ENCODE results near the gene TEX38.

The TEX38 gene

DNA sequence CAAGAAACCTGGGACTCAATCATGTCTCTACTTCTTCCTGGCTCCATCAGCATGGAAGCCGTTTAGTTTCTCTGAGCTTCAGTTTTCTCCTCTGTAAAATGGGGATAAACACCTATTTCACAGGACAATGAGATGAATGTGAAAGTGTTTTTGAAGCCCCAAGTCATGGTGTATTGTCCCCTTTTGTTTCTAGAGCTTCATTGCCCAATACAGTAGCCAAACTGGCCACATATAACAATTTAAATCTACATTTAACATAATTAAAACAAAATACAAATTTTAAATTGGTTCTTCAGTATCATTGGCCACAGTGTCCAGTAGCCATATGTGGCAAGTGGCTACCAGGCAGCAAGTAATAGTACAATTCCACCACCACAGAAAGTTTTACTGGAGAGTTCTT lies 49.5 kb downstream of the TEX38 start:
- Histone ChIP-seq H3K4me2 (ENCODE audit: low read length) (no peak overlapping the region), H3K4me3 (ENCODE audit: low read length) (no peak overlapping the region), H3K9me3 (ENCODE audit: control insufficient read depth, insufficient read depth, low read length) (no peaks in the 10 kb centered on the region), H3K36me3 (ENCODE audit: control insufficient read depth, low read length) (peaks cover 19% of the 10 kb centered on the region), H3K27me3 (ENCODE audit: control insufficient read depth, low read length) (peaks cover 5% of the 10 kb centered on the region), H3K27ac (ENCODE audit: low read depth, low read length) (no peak overlapping the region), H4K20me1 (ENCODE audit: control insufficient read depth, insufficient read depth, low read depth, low read length) (peaks cover 9% of the 10 kb centered on the region; the same call in 1 of the 2 replicates), H3F3A (ENCODE audit: control insufficient read depth, insufficient read depth) (no peaks in the 10 kb centered on the region), H3K9me2 (replicated peaks; ENCODE audit: control insufficient read depth, low read length) (no peaks in the 10 kb centered on the region), H3K79me2 (ENCODE audit: control insufficient read depth, low read length) (peaks cover 27% of the 10 kb centered on the region), H3K4me1 (ENCODE audit: control insufficient read depth, low read length) (peaks cover 24% of the 10 kb centered on the region)
- TF ChIP-seq, protein P1, sequence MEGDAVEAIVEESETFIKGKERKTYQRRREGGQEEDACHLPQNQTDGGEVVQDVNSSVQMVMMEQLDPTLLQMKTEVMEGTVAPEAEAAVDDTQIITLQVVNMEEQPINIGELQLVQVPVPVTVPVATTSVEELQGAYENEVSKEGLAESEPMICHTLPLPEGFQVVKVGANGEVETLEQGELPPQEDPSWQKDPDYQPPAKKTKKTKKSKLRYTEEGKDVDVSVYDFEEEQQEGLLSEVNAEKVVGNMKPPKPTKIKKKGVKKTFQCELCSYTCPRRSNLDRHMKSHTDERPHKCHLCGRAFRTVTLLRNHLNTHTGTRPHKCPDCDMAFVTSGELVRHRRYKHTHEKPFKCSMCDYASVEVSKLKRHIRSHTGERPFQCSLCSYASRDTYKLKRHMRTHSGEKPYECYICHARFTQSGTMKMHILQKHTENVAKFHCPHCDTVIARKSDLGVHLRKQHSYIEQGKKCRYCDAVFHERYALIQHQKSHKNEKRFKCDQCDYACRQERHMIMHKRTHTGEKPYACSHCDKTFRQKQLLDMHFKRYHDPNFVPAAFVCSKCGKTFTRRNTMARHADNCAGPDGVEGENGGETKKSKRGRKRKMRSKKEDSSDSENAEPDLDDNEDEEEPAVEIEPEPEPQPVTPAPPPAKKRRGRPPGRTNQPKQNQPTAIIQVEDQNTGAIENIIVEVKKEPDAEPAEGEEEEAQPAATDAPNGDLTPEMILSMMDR (IDR thresholded peaks at IDR 0.05; ENCODE audit: low read depth, low read length, poor library complexity, severe bottlenecking) = no peak
- no peak for TF ChIP-seq EZH2phosphoT487 (IDR thresholded peaks at IDR 0.05; ENCODE audit: borderline replicate concordance, low read length)

DNA sequence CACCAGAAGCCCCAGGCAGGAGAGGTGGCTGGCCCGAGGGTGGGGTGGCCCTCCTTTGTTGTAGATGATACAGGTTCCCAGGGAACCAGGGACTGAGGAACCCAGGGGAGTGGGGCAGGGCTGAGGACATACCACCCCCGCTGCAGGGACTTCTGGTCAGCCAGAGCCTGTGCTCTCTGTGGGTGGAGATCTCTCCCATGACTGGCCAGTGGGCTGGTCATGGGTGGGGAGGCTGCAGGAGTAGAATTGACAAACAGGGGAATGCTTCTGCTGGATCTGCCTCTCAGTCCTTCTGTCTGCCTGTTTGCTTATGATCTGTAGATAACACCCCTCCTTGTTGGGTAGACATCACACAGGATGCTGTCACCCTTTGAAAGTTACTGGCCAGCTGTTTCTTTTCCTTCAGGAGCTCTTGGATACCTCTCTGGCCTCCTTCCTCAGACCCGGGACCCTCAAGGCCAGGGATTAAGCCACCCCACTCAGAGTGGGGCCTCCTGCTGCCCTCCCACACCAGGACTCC lies 50.1 kb downstream of the TEX38 start:
- H4K20me1 ChIP-seq (ENCODE audit: control insufficient read depth, insufficient read depth, low read depth, low read length) = peaks cover 9% of the 10 kb centered on the region; the same call in 1 of the 2 replicates
- H3K4me3 ChIP-seq (ENCODE audit: low read length) = no peak overlapping the region
- H3K4me1 ChIP-seq (ENCODE audit: control insufficient read depth, low read length) = peaks cover 23% of the 10 kb centered on the region
- peaks cover 7% of the 10 kb centered on the region for H3K27me3 ChIP-seq (ENCODE audit: control insufficient read depth, low read length)
- H3K9me3 ChIP-seq (ENCODE audit: control insufficient read depth, insufficient read depth, low read length) = no peaks in the 10 kb centered on the region
- peaks cover 13% of the 10 kb centered on the region for H3K36me3 ChIP-seq (ENCODE audit: control insufficient read depth, low read length)
- no peak overlapping the region for H3K27ac ChIP-seq (ENCODE audit: low read depth, low read length)
- no peaks in the 10 kb centered on the region for H3F3A ChIP-seq (ENCODE audit: control insufficient read depth, insufficient read depth)
- peaks cover 22% of the 10 kb centered on the region for H3K79me2 ChIP-seq (ENCODE audit: control insufficient read depth, low read length)
- no peak overlapping the region for H3K4me2 ChIP-seq (ENCODE audit: low read length)
- TF ChIP-seq, protein P1 (IDR thresholded peaks at IDR 0.05; ENCODE audit: low read depth, low read length, poor library complexity, severe bottlenecking) = no peak
- no peak for TF ChIP-seq EZH2phosphoT487 (IDR thresholded peaks at IDR 0.05; ENCODE audit: borderline replicate concordance, low read length)
- no peaks in the 10 kb centered on the region for H3K9me2 ChIP-seq (replicated peaks; ENCODE audit: control insufficient read depth, low read length)
